KMS-11 (cell line): ENCODE results near the gene RSRC2.

Source experiments
- H2AFZ ChIP-seq: fragments of 200-600 bp; sonication (generic); 2 replicates; pipeline ENCODE4 v1.6.1; 2016; ENCODE audit warnings: antibody characterized with exemption, mixed run types, low read depth
- H3K27ac ChIP-seq: fragments of 200-600 bp; sonication (generic); 2 replicates; pipeline ENCODE4 v1.6.1; 2016; ENCODE audit warnings: mild to moderate bottlenecking, mixed run types
- H3K27me3 ChIP-seq: fragments of 200-600 bp; sonication (generic); 2 replicates; pipeline ENCODE4 v1.6.1; 2017; ENCODE audit warnings: mild to moderate bottlenecking, low read depth, mixed run types, moderate library complexity; ENCODE audit not compliant: insufficient read depth
- H3K36me3 ChIP-seq: fragments of 200-600 bp; sonication (generic); 2 replicates; pipeline ENCODE4 v1.6.1; 2017; ENCODE audit warnings: mild to moderate bottlenecking, mixed run types; ENCODE audit not compliant: insufficient read depth
- H3K4me1 ChIP-seq: fragments of 200-600 bp; sonication (generic); 2 replicates; pipeline ENCODE4 v1.6.1; 2016; ENCODE audit warnings: mild to moderate bottlenecking, low read depth, mixed run types; ENCODE audit not compliant: poor library complexity, severe bottlenecking
- H3K4me2 ChIP-seq: fragments of 200-600 bp; sonication (generic); 2 replicates; pipeline ENCODE4 v1.7.0; 2016; ENCODE audit warnings: mild to moderate bottlenecking, mixed run types
- H3K4me3 ChIP-seq: fragments of 200-600 bp; sonication (generic); IDR thresholded peaks from 2 replicates; pipeline ENCODE4 v1.6.1; 2017; ENCODE audit warnings: low read depth, low read length, mixed read lengths; ENCODE audit not compliant: insufficient read depth
- H3K79me2 ChIP-seq: fragments of 200-600 bp; sonication (generic); 2 replicates; pipeline ENCODE4 v1.6.1; 2016; ENCODE audit warnings: low read depth, mixed run types; ENCODE audit not compliant: insufficient read depth
- H3K9ac ChIP-seq: fragments of 200-600 bp; sonication (generic); 2 replicates; pipeline ENCODE4 v1.6.1; 2016; ENCODE audit warnings: mild to moderate bottlenecking, mixed run types
- H4K20me1 ChIP-seq: fragments of 200-600 bp; sonication (generic); 2 replicates; pipeline ENCODE4 v1.6.1; 2016; ENCODE audit warnings: mild to moderate bottlenecking, mixed run types; ENCODE audit not compliant: insufficient read depth
- CTCF ChIP-seq: fragments of 200-600 bp; sonication (generic); conservative IDR thresholded peaks from 2 replicates; pipeline ENCODE4 v1.6.1; 2017; ENCODE audit warnings: low read depth, mild to moderate bottlenecking, antibody characterized with exemption, low read length, moderate library complexity, mixed read lengths

The RSRC2 gene

GRCh38 chr12:122503783-122504590 is 22.7 kb downstream of the RSRC2 start:
- Histone ChIP-seq H4K20me1 (no peaks in the 10 kb centered on the region), H3K27ac (no peak overlapping the region), H3K9ac (no peak overlapping the region), H2AFZ (no peak overlapping the region), H3K36me3 (peaks cover 5% of the 10 kb centered on the region; the same call in 1 of the 2 replicates), H3K27me3 (no peaks in the 10 kb centered on the region), H3K4me3 (no peak overlapping the region), H3K4me2 (no peak overlapping the region), H3K4me1 (peaks cover 4% of the 10 kb centered on the region), H3K79me2 (peaks cover 14% of the 10 kb centered on the region)
- TF ChIP-seq CTCF, result no peak

GRCh38 chr12:122503147-122503751 is 23.5 kb downstream of the RSRC2 start:
- Histone ChIP-seq H3K27ac (no peak overlapping the region), H4K20me1 (no peaks in the 10 kb centered on the region), H3K9ac (no peak overlapping the region), H2AFZ (no peak overlapping the region), H3K4me3 (no peak overlapping the region), H3K36me3 (peaks cover 4% of the 10 kb centered on the region; the same call in 1 of the 2 replicates), H3K79me2 (peaks cover 21% of the 10 kb centered on the region), H3K4me1 (peaks cover 10% of the 10 kb centered on the region), H3K4me2 (no peak overlapping the region), H3K27me3 (no peaks in the 10 kb centered on the region)
- TF ChIP-seq CTCF, result no peak

- H3K4me2 ChIP-seq, result peak overlapping the region; percentile 16; the same call in 1 of the 2 replicates
- H3K4me3 ChIP-seq, result no peak overlapping the region
- no peaks in the 10 kb centered on the region for H3K36me3 ChIP-seq
- no peaks in the 10 kb centered on the region for H4K20me1 ChIP-seq
- no peak overlapping the region for H2AFZ ChIP-seq
- H3K27me3 ChIP-seq, result no peaks in the 10 kb centered on the region
- peaks cover 22% of the 10 kb centered on the region for H3K4me1 ChIP-seq
- no peak for TF ChIP-seq CTCF
- peaks cover 36% of the 10 kb centered on the region for H3K79me2 ChIP-seq
- no peak overlapping the region for H3K9ac ChIP-seq
- H3K27ac ChIP-seq, result no peak overlapping the region; the same call in 1 of the 2 replicates
These were observed 25.2 kb downstream of the RSRC2 start for GRCh38 chr12:122501489-122501989.

GRCh38 chr12:122500685-122501488 is 25.8 kb downstream of the RSRC2 start, which contains the start of gene ZCCHC8:
Gene ZCCHC8, minus strand, starts transcription at chr12:122500932. Its CDS starts 92 bp downstream, at chr12:122500840.
- peak within 1 kb of the TSS; percentile 57 for H2AFZ ChIP-seq
- no peaks in the 10 kb centered on the region for H3K27me3 ChIP-seq
- H3K36me3 ChIP-seq, result no peaks in the 10 kb centered on the region
- TF ChIP-seq CTCF, result no peak
- peak within 1 kb of the TSS; percentile 79 for H3K4me2 ChIP-seq
- no peaks in the 10 kb centered on the region for H4K20me1 ChIP-seq
- H3K4me3 ChIP-seq, result no peak within 1 kb of the TSS
- peaks cover 43% of the 10 kb centered on the region for H3K79me2 ChIP-seq
- H3K27ac ChIP-seq, result peak within 1 kb of the TSS; percentile 99
- peaks cover 22% of the 10 kb centered on the region for H3K4me1 ChIP-seq
- H3K9ac ChIP-seq, result peak within 1 kb of the TSS; percentile 97
